ENCODE data around the gene SPAG16.
"Not testable (repeated sequence)": the region's sequence is repeated elsewhere in the genome, so short reads cannot be mapped to it uniquely, and the experiment has no call there.

SPAG16 gene

GRCh38 chr2:213703406-213704098, 419.3 kb downstream of the SPAG16 start:
- in situ Hi-C loops (cut with HindIII; ENCODE audit: low pct_unique_long_range_greater_than_20kb, low sequenced_read_pairs) = no loop called here
- DNase-seq (ENCODE audit: low read depth in 1 of 2, low spot score in 1 of 2) = no peak
- TF ChIP-seq JUND (IDR thresholded peaks at IDR 0.05; ENCODE audit: low read depth) = no peak

- in situ Hi-C loops (cut with HindIII; ENCODE audit: low pct_unique_long_range_greater_than_20kb, low sequenced_read_pairs) = no loop called here
- TF ChIP-seq JUND (IDR thresholded peaks at IDR 0.05; ENCODE audit: low read depth) = no peak
- no peak for DNase-seq (ENCODE audit: low read depth in 1 of 2, low spot score in 1 of 2)
Measured at GRCh38 chr2:213710164-213710563, 425.9 kb downstream of the SPAG16 start.

- DNase-seq (ENCODE audit: low read depth in 1 of 2, low spot score in 1 of 2); in situ Hi-C loops (cut with HindIII; ENCODE audit: low pct_unique_long_range_greater_than_20kb, low sequenced_read_pairs): not testable (repeated sequence)
Measured at GRCh38 chr2:213718411-213718810, 434.1 kb downstream of the SPAG16 start.

- TF ChIP-seq JUND (IDR thresholded peaks at IDR 0.05; ENCODE audit: low read depth) = no peak
- DNase-seq (ENCODE audit: low read depth in 1 of 2, low spot score in 1 of 2) = peak in 1 of 2 experiments; percentile 25
- in situ Hi-C loops (cut with HindIII; ENCODE audit: low pct_unique_long_range_greater_than_20kb, low sequenced_read_pairs) = no loop called here
Measured at GRCh38 chr2:213722565-213722964, 438.3 kb downstream of the SPAG16 start.

- in situ Hi-C loops (cut with HindIII; ENCODE audit: low pct_unique_long_range_greater_than_20kb, low sequenced_read_pairs) = no loop called here
- TF ChIP-seq JUND (IDR thresholded peaks at IDR 0.05; ENCODE audit: low read depth) = no peak
- no peak for DNase-seq (ENCODE audit: low read depth in 1 of 2, low spot score in 1 of 2)
Measured at GRCh38 chr2:213723041-213723560, 438.8 kb downstream of the SPAG16 start.

- TF ChIP-seq JUND (IDR thresholded peaks at IDR 0.05; ENCODE audit: low read depth) = no peak
- no peak for DNase-seq (ENCODE audit: low read depth in 1 of 2, low spot score in 1 of 2)
- in situ Hi-C loops (cut with HindIII; ENCODE audit: low pct_unique_long_range_greater_than_20kb, low sequenced_read_pairs) = no loop called here
Measured at GRCh38 chr2:213723707-213724106, 439.4 kb downstream of the SPAG16 start.

GRCh38 chr2:213726101-213726500, 441.8 kb downstream of the SPAG16 start:
- TF ChIP-seq JUND (IDR thresholded peaks at IDR 0.05; ENCODE audit: low read depth) = no peak
- no peak for DNase-seq (ENCODE audit: low read depth in 1 of 2, low spot score in 1 of 2)
- in situ Hi-C loops (cut with HindIII; ENCODE audit: low pct_unique_long_range_greater_than_20kb, low sequenced_read_pairs) = no loop called here

- no peak for TF ChIP-seq JUND (IDR thresholded peaks at IDR 0.05; ENCODE audit: low read depth)
- in situ Hi-C loops (cut with HindIII; ENCODE audit: low pct_unique_long_range_greater_than_20kb, low sequenced_read_pairs) = no loop called here
- DNase-seq (ENCODE audit: low read depth in 1 of 2, low spot score in 1 of 2) = no peak
Measured at GRCh38 chr2:213733893-213734292, 449.6 kb downstream of the SPAG16 start.

- DNase-seq (ENCODE audit: low read depth in 1 of 2, low spot score in 1 of 2) = no peak
- TF ChIP-seq JUND (IDR thresholded peaks at IDR 0.05; ENCODE audit: low read depth) = no peak
- in situ Hi-C loops (cut with HindIII; ENCODE audit: low pct_unique_long_range_greater_than_20kb, low sequenced_read_pairs) = no loop called here
Measured at GRCh38 chr2:213740453-213740852, 456.2 kb downstream of the SPAG16 start.

GRCh38 chr2:213751446-213751845, 467.2 kb downstream of the SPAG16 start:
- no peak for DNase-seq (ENCODE audit: low read depth in 1 of 2, low spot score in 1 of 2)
- TF ChIP-seq JUND (IDR thresholded peaks at IDR 0.05; ENCODE audit: low read depth) = no peak
- in situ Hi-C loops (cut with HindIII; ENCODE audit: low pct_unique_long_range_greater_than_20kb, low sequenced_read_pairs) = no loop called here

- no peak for DNase-seq (ENCODE audit: low read depth in 1 of 2, low spot score in 1 of 2)
- in situ Hi-C loops (cut with HindIII; ENCODE audit: low pct_unique_long_range_greater_than_20kb, low sequenced_read_pairs) = no loop called here
- no peak for TF ChIP-seq JUND (IDR thresholded peaks at IDR 0.05; ENCODE audit: low read depth)
Measured at GRCh38 chr2:213752575-213752974, 468.3 kb downstream of the SPAG16 start.

GRCh38 chr2:213757525-213757924, 473.3 kb downstream of the SPAG16 start:
- in situ Hi-C loops (cut with HindIII; ENCODE audit: low pct_unique_long_range_greater_than_20kb, low sequenced_read_pairs) = no loop called here
- no peak for DNase-seq (ENCODE audit: low read depth in 1 of 2, low spot score in 1 of 2)

GRCh38 chr2:213763354-213763753, 479.1 kb downstream of the SPAG16 start:
- DNase-seq (ENCODE audit: low read depth in 1 of 2, low spot score in 1 of 2) = no peak
- no peak for TF ChIP-seq JUND (IDR thresholded peaks at IDR 0.05; ENCODE audit: low read depth)
- in situ Hi-C loops (cut with HindIII; ENCODE audit: low pct_unique_long_range_greater_than_20kb, low sequenced_read_pairs) = no loop called here

More at GRCh38 chr2:213757525-213757924, 473.3 kb downstream of the SPAG16 start:
- TF ChIP-seq JUND (IDR thresholded peaks at IDR 0.05; ENCODE audit: low read depth) = no peak

GRCh38 chr2:213763963-213764362, 479.7 kb downstream of the SPAG16 start:
- no peak for TF ChIP-seq JUND (IDR thresholded peaks at IDR 0.05; ENCODE audit: low read depth)
- in situ Hi-C loops (cut with HindIII; ENCODE audit: low pct_unique_long_range_greater_than_20kb, low sequenced_read_pairs) = no loop called here
- no peak for DNase-seq (ENCODE audit: low read depth in 1 of 2, low spot score in 1 of 2)

Data from T47D (cell line).